Measurements from ENCODE around the gene UBP1. TPM values are rescaled to one million over a fixed set of nuclear protein-coding genes. Genes with fewer than 3 reads are reported as not detected.

Gene UBP1
- total and polyA plus RNA-seq, 8 donors, result 21.0 to 150 (median 67.3) TPM

DNA sequence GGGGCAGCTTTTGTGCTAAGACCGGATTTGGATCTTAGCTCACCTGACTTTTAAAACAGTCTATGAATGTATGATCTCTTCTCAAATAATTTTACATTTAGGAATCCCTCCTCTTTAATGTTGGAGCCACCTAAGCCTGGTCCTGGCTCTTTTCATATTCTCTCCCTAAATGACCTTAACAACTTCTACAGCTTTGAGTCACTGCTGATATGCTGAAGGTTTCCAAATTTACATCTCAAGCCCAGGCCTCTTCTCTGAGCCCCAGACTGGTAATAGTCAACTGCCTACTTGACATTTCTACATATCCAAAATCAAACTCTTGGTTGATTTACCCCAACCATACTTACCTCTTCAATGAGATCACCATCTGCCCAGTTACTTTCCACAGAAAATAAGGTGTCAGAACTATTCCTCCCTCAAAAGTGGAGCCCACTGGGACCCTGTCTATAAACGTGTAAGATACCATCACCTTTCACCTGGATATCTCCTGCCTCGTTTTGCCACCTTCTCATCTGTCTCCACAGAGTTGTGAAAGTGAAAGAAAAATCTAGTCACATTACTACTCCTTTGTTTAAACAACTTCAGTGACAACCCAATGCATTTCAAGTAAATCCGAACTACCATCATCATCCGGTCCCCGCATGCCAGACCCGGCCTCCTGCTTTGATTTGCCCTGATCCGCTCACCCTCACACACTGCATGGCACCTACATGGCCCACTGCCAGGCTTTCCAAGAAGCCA, 48.8 kb downstream of the UBP1 start:
- no peaks in the 10 kb centered on the region for H3K9me3 ChIP-seq
- peaks cover 28 to 100% (median 100%) of the 10 kb centered on the region in 4 donors for H3K36me3 ChIP-seq
- 77 to 92% (median 79%) methylated on average over 8 of the region's 8 CpGs for WGBS, 5 donors
- no peak for TF ChIP-seq POLR2AphosphoS5 (IDR thresholded peaks at IDR 0.05)
- TF ChIP-seq, protein P1, sequence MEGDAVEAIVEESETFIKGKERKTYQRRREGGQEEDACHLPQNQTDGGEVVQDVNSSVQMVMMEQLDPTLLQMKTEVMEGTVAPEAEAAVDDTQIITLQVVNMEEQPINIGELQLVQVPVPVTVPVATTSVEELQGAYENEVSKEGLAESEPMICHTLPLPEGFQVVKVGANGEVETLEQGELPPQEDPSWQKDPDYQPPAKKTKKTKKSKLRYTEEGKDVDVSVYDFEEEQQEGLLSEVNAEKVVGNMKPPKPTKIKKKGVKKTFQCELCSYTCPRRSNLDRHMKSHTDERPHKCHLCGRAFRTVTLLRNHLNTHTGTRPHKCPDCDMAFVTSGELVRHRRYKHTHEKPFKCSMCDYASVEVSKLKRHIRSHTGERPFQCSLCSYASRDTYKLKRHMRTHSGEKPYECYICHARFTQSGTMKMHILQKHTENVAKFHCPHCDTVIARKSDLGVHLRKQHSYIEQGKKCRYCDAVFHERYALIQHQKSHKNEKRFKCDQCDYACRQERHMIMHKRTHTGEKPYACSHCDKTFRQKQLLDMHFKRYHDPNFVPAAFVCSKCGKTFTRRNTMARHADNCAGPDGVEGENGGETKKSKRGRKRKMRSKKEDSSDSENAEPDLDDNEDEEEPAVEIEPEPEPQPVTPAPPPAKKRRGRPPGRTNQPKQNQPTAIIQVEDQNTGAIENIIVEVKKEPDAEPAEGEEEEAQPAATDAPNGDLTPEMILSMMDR (IDR thresholded peaks at IDR 0.05), result no peak
- no peak for DNase-seq
- H3K4me3 ChIP-seq, result no peak overlapping the region
- no peaks in the 10 kb centered on the region for H3K4me1 ChIP-seq
- intact Hi-C loops (cut with DNase I; ENCODE audit: low total_unique reads), result no loop called here
- no peaks in the 10 kb centered on the region for H3K27me3 ChIP-seq
- peak overlapping the region in 1 of 5 donors; percentile 35 for H3K27ac ChIP-seq

DNA sequence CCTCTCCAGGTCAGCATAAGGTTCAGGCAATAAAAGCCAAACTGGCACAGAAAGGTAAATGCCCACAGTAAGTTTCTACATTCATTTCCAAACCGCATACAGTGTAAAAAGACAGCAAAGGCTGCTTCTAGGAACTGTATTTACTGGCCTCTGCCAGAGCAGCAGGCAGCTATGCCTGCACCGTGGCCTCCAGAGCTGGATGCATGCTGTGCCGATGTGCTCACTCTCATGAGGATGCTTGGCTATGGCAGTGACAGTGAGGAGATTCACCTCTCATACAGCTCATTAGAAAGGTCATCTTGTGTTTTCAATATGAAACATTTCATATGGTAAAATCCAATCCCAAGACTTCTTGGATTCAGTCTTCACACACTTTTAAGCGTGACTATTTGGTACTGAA, 50.3 kb downstream of the UBP1 start:
- H3K4me3 ChIP-seq, result no peak overlapping the region
- H3K9me3 ChIP-seq, result no peaks in the 10 kb centered on the region
- no peaks in the 10 kb centered on the region for H3K4me1 ChIP-seq
- no peak for DNase-seq
- no peaks in the 10 kb centered on the region for H3K27me3 ChIP-seq
- intact Hi-C loops (cut with DNase I; ENCODE audit: low total_unique reads), result no loop called here
- peaks cover 31 to 100% (median 100%) of the 10 kb centered on the region in 4 donors for H3K36me3 ChIP-seq
- no peak overlapping the region for H3K27ac ChIP-seq
- TF ChIP-seq POLR2AphosphoS5 (IDR thresholded peaks at IDR 0.05), result no peak
- TF ChIP-seq EP300 (IDR thresholded peaks at IDR 0.05), result no peak
- no peak for TF ChIP-seq POLR2A (IDR thresholded peaks at IDR 0.05)
- TF ChIP-seq, protein P1 (IDR thresholded peaks at IDR 0.05), result no peak
- 91 to 97% (median 94%) methylated on average over 4 of the region's 4 CpGs for WGBS, 5 donors

DNA sequence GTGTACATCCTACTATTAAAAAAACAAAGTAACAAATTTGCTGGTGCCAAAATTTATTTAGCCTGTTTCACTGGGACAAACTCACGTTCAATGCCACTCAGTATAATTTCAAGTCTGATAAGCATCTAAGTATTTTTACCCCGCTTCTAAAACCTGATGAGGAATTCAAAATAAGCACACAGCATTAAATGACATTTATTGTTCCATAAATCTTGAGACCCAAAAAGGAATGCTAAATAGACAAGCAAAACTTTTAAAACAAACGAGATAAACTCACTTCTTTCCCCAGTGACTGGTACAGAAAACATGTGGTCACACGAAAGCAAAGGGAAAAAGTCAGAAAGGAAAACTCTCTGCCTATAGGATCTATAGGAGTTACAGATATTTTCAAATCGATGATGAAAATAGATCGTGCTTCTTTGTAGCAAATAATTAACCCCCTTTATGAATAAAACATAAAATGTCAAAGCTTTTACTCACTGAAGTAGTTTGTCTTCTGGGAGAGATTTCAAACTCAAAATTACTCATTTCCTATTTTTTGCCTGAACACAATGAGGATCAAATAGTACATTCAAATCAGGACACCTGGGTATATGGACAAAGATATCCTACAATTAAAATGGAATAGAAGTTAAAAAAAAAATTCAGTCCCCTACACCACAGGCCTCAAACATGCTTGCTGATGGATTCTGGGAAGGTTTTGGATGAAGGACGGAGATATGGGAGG, 51.7 kb downstream of the UBP1 start:
- intact Hi-C loops (cut with DNase I; ENCODE audit: low total_unique reads), result no loop called here
- no peaks in the 10 kb centered on the region for H3K9me3 ChIP-seq
- TF ChIP-seq POLR2A (IDR thresholded peaks at IDR 0.05) (no peak), POLR2AphosphoS5 (IDR thresholded peaks at IDR 0.05) (no peak), EP300 (IDR thresholded peaks at IDR 0.05) (no peak)
- TF ChIP-seq, protein P1 (IDR thresholded peaks at IDR 0.05), result no peak
- no peaks in the 10 kb centered on the region for H3K4me1 ChIP-seq
- no peak overlapping the region for H3K27ac ChIP-seq
- H3K27me3 ChIP-seq, result no peaks in the 10 kb centered on the region
- H3K4me3 ChIP-seq, result no peak overlapping the region
- WGBS, 5 donors, result 83 to 88% (median 85%) methylated on average over 7 of the region's 7 CpGs
- H3K36me3 ChIP-seq, result peaks cover 36 to 100% (median 97%) of the 10 kb centered on the region in 4 donors
- no peak for DNase-seq

DNA sequence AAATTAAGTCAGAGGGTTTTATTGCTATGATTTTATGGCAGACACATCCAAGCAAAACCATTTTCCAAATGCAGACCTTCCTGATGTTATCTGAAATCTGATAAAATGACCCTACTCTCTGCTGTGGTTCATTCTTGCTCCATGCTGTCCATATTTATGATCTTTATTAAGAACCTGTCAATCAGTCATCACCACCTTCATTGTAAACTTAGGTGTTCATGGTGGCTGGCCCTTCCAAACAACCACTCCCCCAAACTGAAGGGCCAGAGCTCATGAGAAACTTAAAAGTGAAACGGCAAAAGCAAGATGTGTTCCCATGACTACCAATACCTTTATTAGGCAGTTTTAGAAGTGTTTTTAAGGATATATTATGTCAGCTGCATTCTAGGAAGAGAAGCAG, 53.6 kb downstream of the UBP1 start:
- Histone ChIP-seq H3K36me3 (peaks cover 35 to 88% (median 79%) of the 10 kb centered on the region in 4 donors), H3K4me1 (no peaks in the 10 kb centered on the region), H3K27me3 (no peaks in the 10 kb centered on the region), H3K4me3 (no peak overlapping the region), H3K27ac (no peak overlapping the region), H3K9me3 (no peaks in the 10 kb centered on the region)
- WGBS, 5 donors, result 79 to 95% (median 88%) methylated on average over 1 of the region's 1 CpG
- no peak for DNase-seq
- intact Hi-C loops (cut with DNase I; ENCODE audit: low total_unique reads), result no loop called here
- no peak for TF ChIP-seq POLR2A (IDR thresholded peaks at IDR 0.05)
- no peak for TF ChIP-seq POLR2AphosphoS5 (IDR thresholded peaks at IDR 0.05)
- TF ChIP-seq EP300 (IDR thresholded peaks at IDR 0.05), result no peak
- TF ChIP-seq, protein P1 (IDR thresholded peaks at IDR 0.05), result no peak
